IPS-NIHi7 (cell line): ENCODE data around the gene MVD.
A peak's percentile ranks its signal among the peaks of the same experiment; 100 is the strongest.
"Not testable (repeated sequence)": the region's sequence is repeated elsewhere in the genome, so short reads cannot be mapped to it uniquely, and the experiment has no call there.

Experiments used
- DNase-seq: peaks from one replicate; pipeline ENCODE4 v3.0.0; 2012; ENCODE audit warnings: mixed read lengths; ENCODE audit errors: extremely low spot score

Gene MVD

GRCh38 chr16:88681709-88682451, 19.0 kb upstream of the MVD start:
- DNase-seq: no peak

DNA sequence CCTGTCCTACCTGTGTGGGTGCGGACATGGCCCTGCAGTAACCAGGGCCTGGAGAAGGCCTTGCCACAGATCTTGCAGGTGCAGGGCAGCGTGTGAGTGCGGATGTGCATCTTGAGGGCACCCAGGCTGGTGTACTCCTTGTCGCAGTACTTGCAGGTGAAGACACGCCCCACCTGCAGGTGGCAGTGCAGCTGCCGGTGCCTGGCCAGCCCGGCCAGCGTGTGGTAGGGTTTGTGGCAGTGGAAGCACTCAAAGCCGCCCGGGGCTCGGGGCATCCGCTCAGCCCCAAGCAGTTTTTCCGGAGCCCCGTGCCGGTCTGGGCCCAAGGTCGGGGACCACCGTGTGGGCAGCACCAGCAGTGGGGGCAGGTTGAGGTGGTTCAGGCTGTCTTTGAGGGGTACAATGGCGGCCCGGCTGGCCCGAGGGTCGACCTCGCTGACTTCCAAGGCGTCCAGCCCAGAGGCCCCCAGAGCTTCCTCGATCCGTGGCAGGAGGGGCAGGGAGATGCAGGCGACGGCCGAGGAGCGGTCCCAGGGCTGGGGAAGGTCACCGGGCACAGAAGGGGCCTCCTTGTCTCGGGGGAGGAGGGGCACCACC, 18.3 kb upstream of the MVD start:
- DNase-seq: peak; percentile 75

DNA sequence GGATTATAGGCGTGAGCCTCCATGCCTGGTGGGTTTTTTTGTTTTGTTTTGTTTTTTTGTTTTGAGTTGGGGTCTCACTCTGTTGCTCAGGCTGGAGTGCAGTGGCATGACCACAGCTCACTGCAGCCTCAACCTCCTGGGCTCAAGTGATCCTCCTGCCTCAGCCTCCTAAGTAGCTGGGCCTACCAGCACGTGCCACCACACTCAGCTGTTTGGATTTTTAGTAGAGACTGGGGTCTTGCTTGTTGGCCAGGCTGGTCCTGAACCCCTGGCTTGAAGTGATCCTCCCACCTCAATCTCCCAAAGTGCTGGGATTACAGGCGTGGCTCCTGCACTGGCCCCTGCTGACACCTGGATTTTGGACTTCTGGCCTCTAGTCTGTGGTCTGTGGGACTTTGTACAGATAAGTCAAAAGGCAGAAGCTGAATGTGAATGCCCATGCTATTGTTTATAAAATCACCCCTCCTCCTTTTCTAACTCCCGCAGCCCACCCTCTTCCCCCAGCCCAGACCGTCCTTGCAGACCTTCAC, 17.7 kb upstream of the MVD start:
- DNase-seq: no peak

DNA sequence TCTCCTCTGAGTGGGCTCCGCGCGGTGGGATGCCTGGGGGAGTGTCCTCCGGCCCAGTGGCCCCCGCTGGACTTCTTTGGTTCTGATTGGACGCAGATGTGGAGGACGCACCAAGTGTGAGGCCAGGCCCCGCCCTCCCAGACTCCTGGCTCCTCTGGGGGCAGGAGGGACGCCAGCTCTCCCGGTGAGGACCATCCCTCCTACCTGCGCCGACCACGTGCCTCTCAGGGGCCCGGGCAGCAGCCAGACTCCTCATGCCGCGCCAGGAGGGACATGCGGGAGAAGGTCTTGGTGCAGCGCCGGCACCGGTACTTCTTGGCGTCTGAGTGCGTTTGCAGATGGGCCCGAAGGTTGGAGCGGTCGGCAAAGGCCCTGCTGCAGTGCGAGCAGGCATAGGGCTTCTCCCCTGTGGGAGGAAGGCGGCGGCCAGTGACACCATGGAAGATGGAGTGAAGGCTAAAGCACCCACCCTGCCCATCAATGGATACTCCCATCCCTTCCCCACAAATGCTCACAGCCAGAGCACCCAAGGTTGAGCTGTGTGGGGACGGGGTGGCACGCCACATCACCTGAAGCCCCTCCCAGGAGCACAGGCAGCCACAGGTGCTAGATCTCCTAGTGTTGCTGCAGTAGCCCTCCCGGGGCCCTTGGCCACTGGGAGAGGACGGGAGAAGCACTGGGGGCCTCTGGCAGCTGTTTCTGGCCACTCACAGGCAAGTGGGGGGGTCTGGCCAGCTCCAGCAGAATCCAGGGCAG, 15.5 kb upstream of the MVD start:
- DNase-seq: no peak

DNA sequence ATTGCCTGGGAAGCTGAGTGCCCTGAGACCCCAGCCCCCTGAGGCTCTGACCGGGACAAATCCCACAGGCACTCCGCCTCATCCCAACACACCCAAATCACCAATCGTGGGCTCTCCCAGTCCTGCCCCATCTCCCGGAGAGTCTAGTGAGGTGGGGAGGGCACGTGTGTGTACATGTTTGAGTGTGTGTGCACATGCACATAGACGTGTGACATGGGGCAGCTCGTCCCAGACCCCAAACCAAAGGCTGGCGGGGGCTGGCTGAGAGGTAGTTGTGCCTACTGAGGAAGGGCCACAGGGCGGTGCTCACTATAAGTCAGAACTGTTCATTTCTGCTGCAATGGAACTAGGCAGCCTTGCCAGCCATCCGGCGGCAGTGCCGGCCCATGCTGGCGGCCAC, 14.8 kb upstream of the MVD start:
- DNase-seq: no peak

DNA sequence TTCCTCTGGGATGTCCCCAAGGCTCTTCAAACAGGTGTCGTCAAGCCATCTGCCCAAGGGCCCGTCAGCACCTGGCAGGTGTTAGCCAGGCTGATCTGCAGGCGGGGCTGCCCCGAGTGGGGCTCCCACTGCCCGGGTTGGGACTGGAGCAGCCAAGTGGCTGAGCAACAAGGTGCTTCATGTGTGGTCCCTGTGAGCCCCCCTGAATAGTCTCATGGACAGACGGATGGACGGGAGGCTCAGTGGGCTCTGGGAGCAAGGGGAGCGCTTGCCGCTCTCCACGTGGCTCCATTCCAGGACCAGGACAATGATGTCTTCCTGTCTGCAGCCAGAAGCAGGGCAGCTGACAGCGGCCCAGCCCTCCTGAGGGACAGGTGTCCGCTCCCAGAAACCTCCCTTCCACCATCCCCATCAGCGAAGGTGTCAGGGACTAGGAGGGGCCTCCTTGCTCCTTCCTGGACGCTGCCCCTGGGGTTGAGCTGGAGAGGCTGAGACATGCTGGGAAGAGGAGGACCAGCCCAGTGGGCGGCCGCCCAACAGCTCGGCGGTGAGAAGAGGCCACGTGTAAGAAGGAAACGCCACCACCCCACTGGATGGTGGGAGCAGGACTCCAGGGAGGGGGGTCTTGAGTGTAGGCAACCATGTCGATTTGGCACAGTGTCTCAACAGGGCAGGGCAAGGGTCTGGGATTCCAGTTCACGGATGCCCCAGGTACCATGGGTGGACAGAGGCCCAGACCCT, 13.8 kb upstream of the MVD start:
- no peak for DNase-seq

DNA sequence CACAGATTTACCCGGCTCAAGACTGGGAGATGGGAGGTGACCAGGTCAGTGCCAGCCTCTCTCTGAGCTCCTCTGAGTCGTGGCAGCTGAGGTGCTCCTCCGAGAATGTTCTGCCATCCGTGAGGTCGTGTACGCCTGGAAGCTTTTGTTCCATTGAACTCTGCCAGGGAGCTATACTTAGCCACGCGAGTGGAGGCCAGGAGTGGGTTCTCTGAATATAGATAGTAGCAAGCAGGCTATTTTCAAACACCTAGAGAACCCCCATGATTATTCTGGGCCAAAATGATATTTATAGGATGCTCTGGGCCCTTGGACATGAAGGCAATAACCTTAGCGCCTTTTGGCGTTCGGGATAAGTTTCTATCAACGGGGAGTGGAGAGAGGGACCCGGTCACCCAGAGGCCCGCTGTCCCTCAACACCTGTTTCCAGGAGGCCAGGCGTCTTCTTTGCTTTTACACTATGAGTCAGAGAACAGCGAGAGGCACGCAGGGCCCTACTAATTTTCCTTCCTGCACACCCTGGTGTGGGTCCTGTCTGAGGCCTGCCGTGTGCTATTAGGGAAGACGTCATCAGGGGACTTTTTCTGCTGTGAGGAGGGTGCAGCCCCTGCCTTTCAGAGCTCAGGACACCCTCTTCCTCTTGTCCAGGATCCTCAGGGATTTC, 11.0 kb upstream of the MVD start:
- DNase-seq: no peak

DNA sequence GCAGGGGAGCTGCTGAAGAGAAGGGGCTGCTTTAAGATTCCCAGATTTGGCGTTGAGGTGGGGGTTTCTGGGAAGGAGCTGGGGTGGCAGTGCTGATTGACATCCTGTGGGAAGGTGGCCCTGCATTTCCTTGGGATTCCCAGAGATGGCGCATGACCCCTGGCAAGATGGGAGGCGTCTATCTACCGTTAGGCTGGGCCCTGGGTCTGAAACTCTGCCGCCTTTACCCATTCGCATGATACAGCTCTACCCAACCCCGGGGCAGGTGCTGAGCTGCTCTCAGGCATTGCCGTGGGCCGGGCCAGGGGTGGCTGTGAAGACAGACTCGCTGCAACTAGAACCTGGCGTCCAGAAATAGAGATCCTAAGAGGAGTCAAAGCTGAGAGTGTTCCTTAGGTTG, 9.9 kb upstream of the MVD start:
- DNase-seq: peak; percentile 86

DNA sequence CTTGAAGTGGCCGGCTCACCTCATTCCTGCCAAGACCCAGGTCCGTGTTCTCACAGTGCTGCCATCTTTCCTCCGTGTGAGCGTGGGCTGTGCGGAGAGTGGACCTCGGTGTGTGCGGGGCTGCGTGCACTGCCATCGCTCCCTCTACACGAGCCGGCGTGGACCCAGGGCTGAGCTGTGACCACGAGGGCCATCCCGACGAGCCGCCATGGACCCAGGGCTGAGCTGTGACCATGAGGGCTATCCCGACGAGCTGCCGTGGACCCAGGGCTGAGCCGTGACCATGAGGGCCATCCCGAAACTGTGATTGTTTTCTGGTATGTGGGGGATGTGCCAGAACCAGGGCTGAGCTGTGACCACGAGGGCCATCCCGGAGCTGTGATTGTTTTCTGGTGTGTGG, 8.9 kb upstream of the MVD start:
- no peak for DNase-seq

GRCh38 chr16:88669980-88670379, 7.1 kb upstream of the MVD start:
- DNase-seq: no peak

DNA sequence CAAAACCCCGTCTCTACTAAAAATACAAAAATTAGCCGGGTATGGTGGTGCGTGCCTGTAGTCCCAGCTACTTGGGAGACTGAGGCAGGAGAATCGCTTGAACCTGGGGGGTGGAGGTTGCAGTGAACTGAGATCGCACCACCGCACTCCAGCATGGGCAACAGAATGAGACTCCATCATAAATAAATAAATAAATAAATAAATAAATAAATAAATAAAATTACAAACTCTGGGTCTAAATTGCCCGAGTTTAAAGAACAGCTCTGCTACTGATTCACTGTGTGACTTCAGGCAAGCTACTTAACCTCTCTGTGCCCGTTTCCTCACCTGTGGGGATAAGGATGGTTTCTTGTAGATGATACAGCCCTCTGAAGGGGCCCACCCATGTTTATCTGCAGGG, 6.6 kb upstream of the MVD start:
- not testable (repeated sequence) for DNase-seq

DNA sequence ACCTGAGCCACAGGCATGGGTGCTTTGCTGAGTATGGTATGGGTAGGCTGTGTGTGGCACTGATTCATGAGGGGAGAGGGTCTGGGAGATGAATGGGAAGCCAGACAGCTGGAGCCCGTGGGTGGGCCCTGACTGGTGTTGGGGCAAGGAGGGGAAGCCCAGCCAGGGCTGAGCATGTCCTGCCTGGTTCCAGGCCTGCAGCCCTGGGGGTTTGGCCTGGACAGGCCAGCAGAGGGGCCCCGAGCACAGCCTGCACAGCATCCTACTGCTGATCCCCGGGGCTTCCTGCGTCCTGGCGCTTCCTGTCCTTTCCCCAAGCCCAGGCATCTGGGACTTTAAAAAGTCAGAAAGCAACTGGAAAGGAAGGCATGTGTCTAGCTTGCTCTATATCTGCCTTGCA, 4.6 kb upstream of the MVD start:
- DNase-seq: no peak

GRCh38 chr16:88665570-88665969, 2.7 kb upstream of the MVD start:
- no peak for DNase-seq

DNA sequence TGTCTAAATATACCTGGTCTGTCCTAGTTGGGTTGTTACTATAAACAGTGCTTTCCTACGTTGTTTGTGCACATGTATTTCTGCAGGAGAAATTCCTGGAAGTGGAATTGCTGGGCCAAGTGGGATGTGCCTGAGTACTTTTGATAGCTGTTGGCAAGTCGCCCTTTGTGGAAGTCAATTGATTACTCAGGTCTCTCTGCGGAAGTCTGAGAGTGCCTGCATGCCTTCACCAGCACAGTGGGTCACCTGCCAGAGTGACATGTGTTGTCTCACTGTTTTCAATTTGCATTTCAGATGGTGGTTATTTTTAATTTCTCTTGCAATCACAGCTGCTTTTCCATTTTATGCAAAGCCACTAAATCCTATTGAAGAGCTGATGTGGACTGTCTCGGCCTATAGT, 2.3 kb upstream of the MVD start:
- DNase-seq: no peak

DNA sequence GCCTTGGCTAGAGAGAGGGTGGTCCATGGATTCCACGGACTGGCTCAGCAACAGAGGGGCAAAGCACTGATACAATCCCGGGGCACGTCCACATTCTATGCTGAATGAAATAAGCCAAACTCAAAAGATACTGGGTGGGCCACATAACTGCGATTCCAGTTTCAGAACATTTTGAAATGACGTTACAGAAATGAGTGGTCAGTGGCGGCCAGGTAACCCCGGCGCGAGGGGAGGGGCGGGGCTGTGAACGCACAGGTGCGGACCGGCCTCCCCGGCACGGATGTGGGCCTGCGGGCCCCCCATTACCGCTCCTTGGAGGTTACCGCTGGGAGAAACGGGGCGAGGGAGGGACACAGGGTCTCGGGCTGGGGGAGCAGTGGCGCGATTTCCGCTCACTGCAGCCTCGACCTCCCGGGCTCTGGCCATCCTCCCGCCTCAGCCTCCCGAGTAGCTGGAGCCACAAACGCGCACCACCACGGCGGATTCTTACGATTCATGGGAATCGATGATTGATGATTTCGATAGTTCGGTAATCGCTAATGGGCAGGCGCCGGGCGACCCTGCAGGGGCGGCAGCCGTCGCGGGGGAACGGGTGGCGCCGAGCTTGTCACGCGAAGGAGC, 559 bp downstream of the MVD start:
- DNase-seq: no peak

GRCh38 chr16:88661468-88661867, 1.4 kb downstream of the MVD start:
- DNase-seq: no peak

DNA sequence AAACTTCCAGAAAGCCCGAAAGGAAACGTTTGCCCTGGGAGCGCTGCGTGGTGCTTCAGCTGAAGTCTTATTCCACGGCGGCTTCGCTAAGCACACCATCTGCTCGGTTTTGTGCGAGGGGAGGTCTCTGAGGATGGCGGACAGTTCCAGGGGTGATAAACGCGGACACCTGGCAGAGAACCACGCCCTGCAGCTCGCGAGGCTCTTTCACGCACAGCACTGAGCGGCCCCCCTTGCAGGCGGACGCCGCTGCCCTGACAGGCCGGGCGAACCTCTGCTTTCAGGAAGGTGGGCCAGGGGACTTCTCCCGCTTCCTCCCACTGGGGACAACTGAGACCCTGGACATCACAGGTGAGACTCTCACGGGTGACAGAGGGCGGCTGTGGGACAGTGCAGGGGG, 3.7 kb downstream of the MVD start:
- no peak for DNase-seq

- DNase-seq: no peak
Measured at GRCh38 chr16:88658714-88659113, 4.2 kb downstream of the MVD start.

DNA sequence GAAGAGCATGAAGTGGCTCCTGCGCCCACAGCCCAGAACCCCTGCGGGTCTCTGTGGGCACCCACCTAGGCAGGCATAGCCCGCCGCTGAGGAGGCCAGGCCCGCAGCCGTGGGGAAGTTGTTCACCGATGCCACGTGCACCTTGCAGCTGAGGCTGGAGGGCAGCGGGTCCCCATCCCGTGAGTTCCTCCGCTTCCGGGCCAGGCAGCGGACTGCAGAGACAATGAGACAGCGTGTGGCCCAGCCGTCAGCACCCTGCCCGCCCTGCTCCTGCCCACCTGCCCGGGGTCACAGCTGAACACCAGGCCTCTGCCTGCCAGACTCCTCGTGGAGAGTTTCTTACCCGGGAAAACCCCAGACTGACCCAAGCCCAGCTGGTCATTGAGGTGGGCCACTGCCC, 5.5 kb downstream of the MVD start:
- no peak for DNase-seq

- DNase-seq: no peak
Measured at GRCh38 chr16:88656291-88656980, 6.5 kb downstream of the MVD start.
